ENCODE results near the gene RAB36.

RAB36 gene

DNA sequence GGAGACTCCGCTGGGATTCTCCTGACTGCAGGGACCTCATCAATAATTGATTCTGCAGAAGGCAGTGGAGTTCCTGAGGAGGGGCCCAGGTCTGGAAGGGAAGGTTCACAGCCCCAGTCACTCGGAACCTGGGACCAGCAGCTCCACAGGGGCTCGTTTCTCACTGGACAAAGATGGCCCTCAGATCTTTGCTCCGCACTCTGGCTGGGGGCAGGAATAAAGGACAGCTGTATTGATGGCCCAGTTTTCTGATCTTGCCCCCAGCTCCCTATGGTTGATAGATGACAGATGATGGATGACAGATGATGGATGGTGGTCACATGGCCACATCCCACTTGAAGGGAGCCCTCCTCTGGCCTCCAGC, 23.7 kb downstream of the RAB36 start:
- H3K4me2 ChIP-seq (ENCODE audit: low read depth, low read length): no peak overlapping the region
- no peaks in the 10 kb centered on the region; the same call in 1 of the 2 replicates for H3K4me1 ChIP-seq (ENCODE audit: low read length)
- no peak overlapping the region for H3K27ac ChIP-seq (ENCODE audit: low read length)
- H3F3A ChIP-seq (ENCODE audit: insufficient read depth, low read length): peaks cover 11% of the 10 kb centered on the region; the same call in 1 of the 2 replicates
- no peak overlapping the region for H2AFZ ChIP-seq (ENCODE audit: low read length)
- H3K9ac ChIP-seq (ENCODE audit: low read length): no peak overlapping the region
- H3K9me2 ChIP-seq (replicated peaks; ENCODE audit: insufficient read depth, low read length): no peaks in the 10 kb centered on the region
- no peaks in the 10 kb centered on the region for H4K20me1 ChIP-seq (ENCODE audit: insufficient read depth, low read length)
- H3K36me3 ChIP-seq (replicated peaks; ENCODE audit: insufficient read depth, low read length): no peaks in the 10 kb centered on the region
- H3K79me2 ChIP-seq (ENCODE audit: low read length): no peaks in the 10 kb centered on the region
- H3K4me3 ChIP-seq (ENCODE audit: low read length): no peak overlapping the region
- H3K9me3 ChIP-seq (replicated peaks; ENCODE audit: insufficient read depth, low read length): no peaks in the 10 kb centered on the region
- TF ChIP-seq EZH2 (optimal IDR thresholded peaks at IDR 0.05; ENCODE audit: low read depth, low read length) (no peak), EZH2phosphoT487 (IDR thresholded peaks at IDR 0.05; ENCODE audit: low read length) (no peak)
- TF ChIP-seq, protein P1, sequence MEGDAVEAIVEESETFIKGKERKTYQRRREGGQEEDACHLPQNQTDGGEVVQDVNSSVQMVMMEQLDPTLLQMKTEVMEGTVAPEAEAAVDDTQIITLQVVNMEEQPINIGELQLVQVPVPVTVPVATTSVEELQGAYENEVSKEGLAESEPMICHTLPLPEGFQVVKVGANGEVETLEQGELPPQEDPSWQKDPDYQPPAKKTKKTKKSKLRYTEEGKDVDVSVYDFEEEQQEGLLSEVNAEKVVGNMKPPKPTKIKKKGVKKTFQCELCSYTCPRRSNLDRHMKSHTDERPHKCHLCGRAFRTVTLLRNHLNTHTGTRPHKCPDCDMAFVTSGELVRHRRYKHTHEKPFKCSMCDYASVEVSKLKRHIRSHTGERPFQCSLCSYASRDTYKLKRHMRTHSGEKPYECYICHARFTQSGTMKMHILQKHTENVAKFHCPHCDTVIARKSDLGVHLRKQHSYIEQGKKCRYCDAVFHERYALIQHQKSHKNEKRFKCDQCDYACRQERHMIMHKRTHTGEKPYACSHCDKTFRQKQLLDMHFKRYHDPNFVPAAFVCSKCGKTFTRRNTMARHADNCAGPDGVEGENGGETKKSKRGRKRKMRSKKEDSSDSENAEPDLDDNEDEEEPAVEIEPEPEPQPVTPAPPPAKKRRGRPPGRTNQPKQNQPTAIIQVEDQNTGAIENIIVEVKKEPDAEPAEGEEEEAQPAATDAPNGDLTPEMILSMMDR (IDR thresholded peaks at IDR 0.05; ENCODE audit: low read length): no peak
- no peak for DNase-seq
- H3K27me3 ChIP-seq (replicated peaks; ENCODE audit: insufficient read depth, low read length): no peaks in the 10 kb centered on the region

DNA sequence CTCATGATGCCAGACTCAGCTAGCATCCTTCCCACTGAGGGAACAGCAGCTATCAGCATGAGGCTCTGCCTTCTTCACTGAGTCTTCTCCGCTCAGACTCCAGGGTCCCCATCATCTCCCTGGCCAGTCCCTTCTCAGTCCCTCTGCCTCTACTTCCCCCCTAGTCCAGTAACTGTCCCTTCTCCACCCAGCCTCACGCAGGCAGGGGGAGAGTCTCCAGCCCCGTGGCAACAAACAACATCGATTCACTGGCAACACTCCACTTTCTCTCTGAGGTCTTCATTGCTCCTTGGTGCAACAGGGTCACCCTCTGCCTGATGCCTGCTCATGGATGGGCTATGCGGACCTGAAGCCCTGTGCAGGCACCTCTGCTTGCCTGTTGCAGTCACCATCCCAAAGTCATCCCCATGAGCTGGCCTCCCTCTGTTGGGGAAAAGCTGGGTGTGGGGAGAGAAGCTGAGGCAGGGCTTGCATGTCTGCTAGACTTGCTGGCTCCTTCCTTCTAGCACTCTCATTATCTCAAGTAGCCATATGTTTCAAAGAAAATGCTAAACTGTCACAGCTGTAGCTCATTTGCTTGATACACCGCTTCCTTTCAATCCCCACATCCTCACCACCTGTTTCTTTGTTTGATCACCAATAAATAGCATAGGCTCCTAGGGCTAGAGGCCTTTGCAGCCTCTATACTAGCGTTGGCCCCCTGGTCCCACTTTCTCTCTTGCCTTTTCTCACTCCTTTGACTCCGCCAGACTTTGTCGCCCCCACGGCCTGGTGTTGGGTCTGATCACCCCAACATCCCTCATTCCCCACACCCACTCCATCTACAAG, 30.8 kb downstream of the RAB36 start:
- DNase-seq: peak; percentile 87
- H2AFZ ChIP-seq (ENCODE audit: low read length): peak overlapping the region; percentile 2; the same call in 1 of the 2 replicates
- H3F3A ChIP-seq (ENCODE audit: insufficient read depth, low read length): peaks cover 53% of the 10 kb centered on the region
- H3K36me3 ChIP-seq (replicated peaks; ENCODE audit: insufficient read depth, low read length): no peaks in the 10 kb centered on the region
- no peaks in the 10 kb centered on the region for H3K9me3 ChIP-seq (replicated peaks; ENCODE audit: insufficient read depth, low read length)
- peak overlapping the region; percentile 21 for H3K4me3 ChIP-seq (ENCODE audit: low read length)
- H3K27me3 ChIP-seq (replicated peaks; ENCODE audit: insufficient read depth, low read length): no peaks in the 10 kb centered on the region
- TF ChIP-seq, protein P1 (IDR thresholded peaks at IDR 0.05; ENCODE audit: low read length): no peak
- TF ChIP-seq EZH2phosphoT487 (IDR thresholded peaks at IDR 0.05; ENCODE audit: low read length) (no peak), EZH2 (optimal IDR thresholded peaks at IDR 0.05; ENCODE audit: low read depth, low read length) (no peak)
- peak overlapping the region; percentile 95 for H3K4me2 ChIP-seq (ENCODE audit: low read depth, low read length)
- peak overlapping the region; percentile 92 for H3K27ac ChIP-seq (ENCODE audit: low read length)
- no peaks in the 10 kb centered on the region for H3K9me2 ChIP-seq (replicated peaks; ENCODE audit: insufficient read depth, low read length)
- H3K79me2 ChIP-seq (ENCODE audit: low read length): peaks cover 27% of the 10 kb centered on the region
- peaks cover 48% of the 10 kb centered on the region for H3K4me1 ChIP-seq (ENCODE audit: low read length)
- H4K20me1 ChIP-seq (ENCODE audit: insufficient read depth, low read length): no peaks in the 10 kb centered on the region
- H3K9ac ChIP-seq (ENCODE audit: low read length): peak overlapping the region; percentile 50

DNA sequence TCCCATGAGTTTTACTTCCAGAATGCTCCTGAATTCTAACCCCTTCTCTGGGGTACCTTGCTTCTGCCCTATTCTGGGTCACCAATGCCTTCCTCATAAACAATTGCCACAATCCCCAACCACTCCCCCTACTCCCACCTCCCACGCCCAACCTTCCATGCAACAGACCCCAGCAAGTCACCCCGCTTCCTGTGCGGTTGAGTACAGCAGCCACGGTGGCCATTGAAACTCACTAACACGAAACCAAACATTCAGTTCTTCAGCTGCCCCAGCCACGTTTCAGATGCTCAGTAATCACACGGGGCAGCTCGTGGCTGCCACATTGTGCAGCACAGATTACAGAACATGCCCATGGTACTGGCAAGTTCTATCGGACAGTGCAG, 31.4 kb downstream of the RAB36 start:
- peak; percentile 84 for DNase-seq
- Histone ChIP-seq H3K4me2 (ENCODE audit: low read depth, low read length) (peak overlapping the region; percentile 95), H4K20me1 (ENCODE audit: insufficient read depth, low read length) (no peaks in the 10 kb centered on the region), H3K79me2 (ENCODE audit: low read length) (peaks cover 32% of the 10 kb centered on the region), H3K36me3 (replicated peaks; ENCODE audit: insufficient read depth, low read length) (no peaks in the 10 kb centered on the region), H3K4me3 (ENCODE audit: low read length) (0 out of 2 replicates have a peak overlapping the region, but pooled peaks have one; percentile 21), H3K27me3 (replicated peaks; ENCODE audit: insufficient read depth, low read length) (no peaks in the 10 kb centered on the region), H3F3A (ENCODE audit: insufficient read depth, low read length) (peaks cover 54% of the 10 kb centered on the region), H3K9me2 (replicated peaks; ENCODE audit: insufficient read depth, low read length) (no peaks in the 10 kb centered on the region), H3K9me3 (replicated peaks; ENCODE audit: insufficient read depth, low read length) (no peaks in the 10 kb centered on the region), H3K27ac (ENCODE audit: low read length) (peak overlapping the region; percentile 92), H3K9ac (ENCODE audit: low read length) (peak overlapping the region; percentile 50), H3K4me1 (ENCODE audit: low read length) (peaks cover 48% of the 10 kb centered on the region), H2AFZ (ENCODE audit: low read length) (no peak overlapping the region)
- TF ChIP-seq EZH2 (optimal IDR thresholded peaks at IDR 0.05; ENCODE audit: low read depth, low read length) (no peak), EZH2phosphoT487 (IDR thresholded peaks at IDR 0.05; ENCODE audit: low read length) (no peak)
- TF ChIP-seq, protein P1 (IDR thresholded peaks at IDR 0.05; ENCODE audit: low read length): no peak
